ENCODE measurements around the gene LRRC70.

The LRRC70 gene

GRCh38 chr5:62579761-62580160, 1.1 kb downstream of the LRRC70 start:
- POLR2A ChIA-PET: no interaction called here
- H3K4me3 ChIP-seq (ENCODE audit: low read depth, low read length): no peak overlapping the region
- no peak for DNase-seq (ENCODE audit: low read depth, low spot score)
- TF ChIP-seq CTCF (IDR thresholded peaks at IDR 0.05; ENCODE audit: insufficient read depth, low read length, missing control alignments): no peak
- CTCF ChIA-PET: no interaction called here

GRCh38 chr5:62581836-62582597, 3.4 kb downstream of the LRRC70 start:
- POLR2A ChIA-PET: no interaction called here
- no peak overlapping the region for H3K4me3 ChIP-seq (ENCODE audit: low read depth, low read length)
- CTCF ChIA-PET: no interaction called here
- no peak for TF ChIP-seq CTCF (IDR thresholded peaks at IDR 0.05; ENCODE audit: insufficient read depth, low read length, missing control alignments)
- DNase-seq (ENCODE audit: low read depth, low spot score): no peak

- TF ChIP-seq CTCF (IDR thresholded peaks at IDR 0.05; ENCODE audit: insufficient read depth, low read length, missing control alignments): no peak
- ChIA-PET CTCF (no interaction called here), POLR2A (no interaction called here)
- no peak for DNase-seq (ENCODE audit: low read depth, low spot score)
- H3K4me3 ChIP-seq (ENCODE audit: low read depth, low read length): no peak overlapping the region
Observed at GRCh38 chr5:62584391-62584790, 5.8 kb downstream of the LRRC70 start.

- ChIA-PET POLR2A (no interaction called here), CTCF (no interaction called here)
- no peak for DNase-seq (ENCODE audit: low read depth, low spot score)
- TF ChIP-seq CTCF (IDR thresholded peaks at IDR 0.05; ENCODE audit: insufficient read depth, low read length, missing control alignments): no peak
- no peak overlapping the region for H3K4me3 ChIP-seq (ENCODE audit: low read depth, low read length)
Observed at GRCh38 chr5:62585306-62585705, 6.7 kb downstream of the LRRC70 start.

- DNase-seq (ENCODE audit: low read depth, low spot score): no peak
- TF ChIP-seq CTCF (IDR thresholded peaks at IDR 0.05; ENCODE audit: insufficient read depth, low read length, missing control alignments): no peak
- ChIA-PET POLR2A (no interaction called here), CTCF (no interaction called here)
- H3K4me3 ChIP-seq (ENCODE audit: low read depth, low read length): no peak overlapping the region
Observed at GRCh38 chr5:62585751-62586150, 7.1 kb downstream of the LRRC70 start.

- ChIA-PET CTCF (no interaction called here), POLR2A (no interaction called here)
- no peak overlapping the region for H3K4me3 ChIP-seq (ENCODE audit: low read depth, low read length)
- no peak for DNase-seq (ENCODE audit: low read depth, low spot score)
- TF ChIP-seq CTCF (IDR thresholded peaks at IDR 0.05; ENCODE audit: insufficient read depth, low read length, missing control alignments): no peak
Observed at GRCh38 chr5:62587737-62588136, 9.1 kb downstream of the LRRC70 start.

Measured in AG04449 (cell line).